Measurements from ENCODE around the gene KRT222.

DNA sequence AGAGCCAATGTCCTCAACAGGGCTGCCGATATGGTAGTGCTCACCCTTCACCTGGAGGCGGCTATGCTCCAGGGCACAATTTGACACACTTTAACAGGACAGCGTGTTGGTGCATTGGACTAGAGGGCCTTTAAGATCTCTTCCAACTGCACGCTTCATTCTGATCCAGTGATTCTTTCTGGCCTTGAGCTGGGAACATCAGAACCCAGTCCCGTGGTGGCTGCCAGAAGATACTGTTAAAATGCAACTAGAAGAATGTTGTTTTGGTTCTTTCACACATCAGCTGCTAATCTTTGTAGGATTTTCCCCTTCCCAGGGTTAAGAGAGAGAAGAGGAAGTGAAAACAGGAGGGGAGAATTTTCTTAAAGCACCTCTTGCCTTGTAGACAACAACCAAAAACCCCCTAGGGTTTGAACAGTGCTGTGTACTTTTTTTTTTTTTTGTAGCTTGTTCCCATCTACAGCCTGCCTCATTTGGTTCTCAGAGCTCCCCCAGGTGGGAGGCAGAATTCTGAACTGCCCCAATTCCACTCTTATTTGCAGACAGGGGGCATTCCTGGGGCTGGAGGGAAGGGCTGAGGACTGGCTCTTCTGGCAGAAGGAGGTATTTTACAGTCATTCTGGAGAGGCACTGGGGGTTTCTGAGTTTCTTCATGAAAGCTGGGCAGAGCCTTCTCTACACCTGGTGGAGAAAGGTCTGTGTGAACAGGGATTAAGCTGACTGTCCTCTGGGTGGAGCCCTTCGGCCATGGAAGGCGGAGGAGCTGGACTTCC lies 49.7 kb downstream of the KRT222 start:
- peak; percentile 59 to 68 for TF ChIP-seq CTCF (conservative IDR thresholded peaks at IDR 0.05 in 1 of 2, IDR thresholded peaks at IDR 0.05 in 1 of 2; ENCODE audit: extremely low read depth in 1 of 2, insufficient read depth in 1 of 2, low read depth in 1 of 2, low read length in 2 of 2)
- TF ChIP-seq EZH2 (IDR thresholded peaks at IDR 0.05; ENCODE audit: borderline replicate concordance, low read length), result no peak

Data from mammary epithelial cell (primary cell).